KBM-7 (cell line): ENCODE data around the gene ENAH.
"Not testable (repeated sequence)": the region's sequence is repeated elsewhere in the genome, so short reads cannot be mapped to it uniquely, and the experiment has no call there.

Experiments
- DNase-seq: peaks from one replicate; pipeline ENCODE4 v3.0.0-alpha.2; 2015
- in situ Hi-C: fragments of 300-500 bp; cut with MboI; formaldehyde crosslinking; loops from 2 replicates; pipeline ENCODE4 v1.14.3; 2020; ENCODE audit warnings: low sequenced_read_pairs, low pct_unique_long_range_greater_than_20kb, mixed read lengths

ENAH gene

DNA sequence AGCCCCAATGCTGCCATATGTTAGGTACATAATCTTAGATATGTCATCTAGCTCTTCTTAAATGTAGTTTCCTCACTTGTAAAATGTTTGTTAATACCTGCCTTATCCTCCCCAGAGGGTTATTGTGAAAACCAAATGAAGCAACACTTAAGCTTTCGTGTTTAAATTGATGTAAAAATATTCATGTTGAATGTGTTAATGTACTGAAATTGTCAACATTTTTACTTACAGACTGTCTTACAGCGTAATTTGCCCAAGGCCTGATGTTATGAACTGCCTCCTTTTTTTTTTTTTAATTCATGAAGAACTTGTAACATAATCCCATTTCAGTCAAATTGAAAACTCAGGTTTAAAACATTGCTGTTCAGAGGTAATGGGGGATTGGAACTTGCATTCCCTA is 25.6 kb upstream of the ENAH start:
- in situ Hi-C loops, result no loop called here
- no peak for DNase-seq

DNA sequence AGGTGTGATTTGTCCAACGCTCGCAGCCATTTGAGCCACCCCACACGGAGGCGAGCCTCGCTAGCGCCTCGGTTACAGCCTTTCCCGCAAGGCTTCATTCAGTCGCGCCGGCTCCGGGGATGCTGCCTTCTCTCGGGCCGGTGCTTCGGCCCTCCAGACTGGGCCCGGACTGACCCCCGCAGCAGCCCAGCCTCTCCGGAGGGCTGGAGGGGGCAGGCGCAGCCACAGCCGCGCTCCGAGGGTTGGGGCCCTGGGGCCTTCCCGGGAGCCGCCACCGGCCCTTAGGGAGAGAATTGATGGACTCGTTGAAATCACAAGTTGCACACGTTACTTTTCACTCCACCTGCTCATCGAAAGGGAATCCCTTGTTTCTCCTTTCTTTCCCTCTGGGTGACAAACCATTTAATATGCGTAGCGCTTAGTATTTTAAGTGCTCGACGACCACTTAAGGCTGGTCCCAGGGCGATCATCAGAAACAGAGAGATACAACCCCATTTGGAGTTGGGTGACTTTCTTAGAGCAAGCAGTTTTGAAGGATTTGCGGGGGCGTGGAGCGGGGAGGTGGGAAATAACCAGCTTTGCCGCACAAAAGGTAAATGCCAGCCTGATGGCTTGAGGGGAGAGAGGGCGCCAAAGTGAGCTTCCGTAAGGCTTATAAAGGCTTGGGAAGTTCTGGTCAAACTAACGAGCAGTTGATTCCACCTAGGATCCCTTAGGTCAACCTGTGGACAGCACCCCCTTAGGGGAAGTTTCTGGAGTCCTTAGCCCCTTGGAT is 24.6 kb upstream of the ENAH start:
- no peak for DNase-seq
- in situ Hi-C loops, result no loop called here

DNA sequence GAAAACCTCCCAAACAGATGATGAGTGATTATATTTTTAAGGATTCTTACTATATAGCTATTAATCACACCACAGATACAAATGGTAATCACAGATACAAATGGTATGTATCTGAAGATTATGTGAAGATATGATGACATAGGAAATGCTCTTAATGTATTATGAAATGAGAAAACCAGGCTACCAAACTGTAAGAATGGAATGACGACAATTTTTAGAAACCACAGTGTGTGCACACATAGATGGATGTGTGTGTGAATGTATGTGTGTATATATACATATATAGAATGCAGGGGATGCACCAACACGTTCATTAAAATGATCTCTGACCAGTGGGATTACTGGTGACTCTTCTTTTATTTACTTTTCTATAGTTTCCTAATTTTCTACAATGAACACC is 21.5 kb upstream of the ENAH start:
- DNase-seq, result no peak
- in situ Hi-C loops, result no loop called here

DNA sequence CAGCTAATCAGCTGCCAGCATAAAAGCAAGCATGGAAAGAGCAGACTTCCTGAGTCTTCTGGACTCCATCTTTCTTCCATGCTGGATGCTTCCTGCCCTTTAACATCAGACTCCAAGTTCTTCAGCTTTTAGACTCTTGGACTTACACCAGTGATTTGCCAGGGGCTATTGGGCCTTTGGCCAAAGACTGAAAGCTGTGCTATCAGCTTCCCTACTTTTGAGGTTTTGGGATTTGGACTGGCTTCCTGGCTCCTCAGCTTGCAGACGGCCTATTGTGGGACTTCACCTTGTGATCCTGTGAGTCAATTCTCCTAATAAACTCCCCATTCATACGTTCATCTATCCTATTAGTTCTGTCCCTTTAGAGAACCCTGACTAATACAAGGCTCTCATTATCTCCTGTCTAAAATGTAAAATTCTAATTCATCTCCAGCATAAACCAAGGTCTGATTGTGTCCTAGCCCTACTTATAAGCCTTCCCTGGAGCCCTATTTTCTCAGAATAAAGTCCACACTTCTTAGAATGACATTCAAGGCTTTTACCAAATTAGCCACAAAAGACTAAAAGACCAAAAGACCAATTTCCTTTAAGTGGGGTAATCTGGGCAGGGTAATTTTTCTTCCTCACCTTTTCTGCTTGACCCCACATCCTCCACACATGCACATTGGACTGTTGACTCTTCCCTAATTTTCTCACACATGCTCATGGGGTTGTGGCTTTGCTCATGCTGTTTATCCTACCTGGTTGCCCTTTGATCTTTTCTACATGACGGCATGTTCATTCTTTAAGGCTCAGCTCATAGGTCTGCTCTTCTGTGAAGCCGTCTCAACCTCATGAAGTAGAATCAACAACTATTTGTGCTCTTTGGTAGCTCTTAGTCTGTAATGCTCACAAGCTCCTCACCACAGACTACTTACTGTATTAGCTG is 18.1 kb upstream of the ENAH start:
- no peak for DNase-seq
- in situ Hi-C loops, result no loop called here

DNA sequence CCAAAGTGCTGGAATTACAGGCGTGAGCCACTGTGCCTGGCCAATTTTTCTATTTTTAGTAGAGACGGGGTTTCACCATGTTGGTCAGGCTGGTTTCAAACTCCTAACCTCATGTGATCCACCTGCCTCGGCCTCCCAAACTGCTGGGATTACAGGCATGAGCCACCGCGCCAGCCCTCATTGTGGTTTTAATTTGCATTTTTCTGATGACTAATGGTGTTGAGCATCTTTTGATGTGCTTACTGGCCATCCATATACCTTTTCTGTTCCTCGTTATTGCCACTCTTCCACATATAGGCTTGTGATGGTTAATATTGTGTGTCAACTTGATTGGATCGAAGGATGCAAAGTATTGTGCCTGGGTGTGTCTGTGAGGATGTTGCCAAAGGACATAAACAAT is 17.4 kb upstream of the ENAH start:
- no peak for DNase-seq
- in situ Hi-C loops, result no loop called here

DNA sequence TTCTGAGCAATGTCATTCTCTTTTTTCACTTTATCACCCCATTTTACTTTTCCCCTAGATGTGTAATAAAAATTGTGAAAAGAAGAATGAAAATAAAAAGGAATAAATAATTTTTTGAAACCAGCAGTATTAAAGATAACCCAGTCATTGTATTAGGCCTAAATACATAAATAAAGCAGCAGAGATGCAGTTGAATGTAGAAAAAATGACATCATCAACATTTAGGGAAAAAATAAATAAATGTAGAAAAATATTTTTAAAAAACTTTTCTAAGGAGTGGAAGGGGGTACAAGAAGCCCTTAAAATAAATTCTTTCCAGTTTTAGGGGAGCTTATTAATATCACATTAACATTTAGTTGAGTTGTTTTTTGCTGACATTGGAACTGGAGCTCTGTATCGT is 15.3 kb upstream of the ENAH start:
- in situ Hi-C loops, result no loop called here
- no peak for DNase-seq

DNA sequence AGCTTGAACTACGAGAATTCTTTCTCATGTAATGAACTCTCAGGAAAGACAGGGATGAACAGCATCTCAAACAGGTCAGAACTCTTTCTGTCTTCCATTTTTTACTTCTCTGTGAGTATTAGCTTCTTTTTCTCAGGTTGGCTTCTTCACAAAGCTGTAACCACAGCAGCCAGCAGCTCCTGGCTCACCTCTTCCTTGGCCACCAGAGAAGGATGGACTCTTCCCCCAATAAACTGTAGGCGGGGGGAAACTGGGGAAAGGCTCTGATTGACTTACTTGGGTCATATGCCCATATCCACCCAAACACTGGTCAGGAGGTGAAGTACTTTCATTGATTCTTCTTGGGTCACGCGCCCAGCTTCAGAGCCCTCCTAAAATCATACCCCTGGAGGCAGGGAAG is 14.4 kb upstream of the ENAH start:
- in situ Hi-C loops, result no loop called here
- no peak for DNase-seq

DNA sequence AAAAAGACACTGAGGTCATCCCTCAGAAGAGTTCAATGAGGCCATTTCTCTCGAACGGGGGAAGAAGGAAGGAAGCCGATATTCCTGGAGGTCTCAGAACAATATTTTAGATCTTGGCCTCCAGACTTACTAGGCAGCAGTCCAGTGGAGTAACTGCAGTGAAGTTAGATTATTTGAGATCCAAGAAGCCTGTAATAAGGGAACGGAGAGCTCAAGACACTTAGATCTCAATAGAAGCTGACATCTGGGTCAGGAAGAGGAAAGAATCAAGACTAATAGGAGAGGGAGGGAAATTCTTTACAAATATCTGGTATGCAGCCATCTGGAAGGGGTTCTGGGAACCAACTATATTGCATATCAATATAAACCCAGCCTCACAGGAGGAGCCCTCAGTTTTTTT is 13.6 kb upstream of the ENAH start:
- no peak for DNase-seq
- in situ Hi-C loops, result no loop called here

DNA sequence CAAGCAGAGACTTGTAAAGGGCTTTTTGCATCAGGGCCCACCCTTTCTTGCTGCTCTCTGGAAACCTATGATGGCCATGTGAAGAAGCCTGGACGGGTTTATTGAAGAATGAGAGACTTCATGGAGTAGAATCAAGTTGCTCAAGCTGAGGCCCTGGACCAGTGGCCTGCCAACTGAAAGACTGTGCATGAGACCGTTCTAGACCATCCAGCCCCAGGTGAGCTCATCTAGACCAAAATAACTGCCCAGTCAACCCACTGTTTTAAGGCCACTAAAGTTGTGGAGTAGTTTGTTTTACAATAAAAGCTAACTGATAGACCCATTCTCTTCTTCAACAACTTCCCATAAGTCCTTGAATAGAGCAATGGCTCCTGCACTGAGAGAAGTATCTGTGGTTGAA is 11.8 kb upstream of the ENAH start:
- no peak for DNase-seq
- in situ Hi-C loops, result no loop called here

DNA sequence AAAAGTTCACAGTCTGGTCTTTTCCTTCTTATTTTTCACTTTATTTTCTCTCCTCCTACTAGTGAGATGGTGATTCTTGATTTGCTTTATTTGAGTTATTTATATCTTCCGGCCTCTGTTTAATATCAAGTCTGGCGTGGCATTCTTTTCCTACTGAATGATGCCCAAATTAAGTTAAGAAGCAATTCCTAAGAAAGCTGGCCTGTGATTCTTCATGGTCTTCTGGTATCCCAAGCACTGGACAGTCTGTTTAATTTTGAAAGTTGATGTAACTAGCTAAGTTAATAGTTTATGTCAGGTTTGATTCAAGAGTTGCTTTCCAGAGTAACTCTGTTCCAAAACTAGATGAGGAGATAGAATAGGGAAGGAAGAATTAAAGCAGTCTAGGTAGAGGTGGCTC is 9.2 kb upstream of the ENAH start:
- no peak for DNase-seq
- in situ Hi-C loops, result no loop called here

DNA sequence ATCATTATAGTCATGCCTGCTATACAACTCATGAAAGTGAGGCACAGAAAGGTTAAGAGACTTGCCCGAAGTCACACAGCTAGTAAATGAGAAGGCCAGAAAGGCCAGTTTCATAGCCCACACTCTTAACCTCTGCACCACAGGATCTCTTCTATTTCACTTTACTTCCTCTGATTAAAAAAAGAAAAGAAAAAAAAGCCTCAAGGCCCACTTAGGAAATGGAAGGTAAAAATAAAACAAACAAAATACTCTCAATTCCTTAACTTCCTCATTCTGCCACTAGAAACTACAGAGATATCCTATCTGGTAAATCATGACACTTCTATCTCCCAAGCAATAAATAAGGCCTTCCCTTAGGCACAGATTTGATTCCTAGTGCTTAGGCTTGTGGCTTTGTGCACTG is 7.6 kb upstream of the ENAH start:
- peak; percentile 74 for DNase-seq
- in situ Hi-C loops, result no loop called here

DNA sequence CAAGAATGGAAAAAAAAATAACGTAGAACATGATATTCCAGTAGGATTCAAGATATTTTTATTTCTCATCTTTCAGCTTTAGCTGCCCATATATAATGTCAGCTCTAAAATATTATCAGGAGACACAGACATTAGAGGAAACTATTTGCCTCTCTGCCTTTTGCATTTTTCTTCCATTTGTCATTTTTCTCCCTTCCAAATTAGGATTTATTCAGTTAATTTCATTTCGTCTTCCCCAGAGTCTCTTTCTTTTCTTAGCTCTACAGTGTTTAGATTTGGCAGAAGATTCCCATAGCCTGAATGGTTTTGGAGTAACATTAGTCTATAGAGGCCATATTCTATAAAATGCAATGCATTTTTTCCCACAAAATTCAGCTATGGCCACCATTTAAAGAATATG is 5.1 kb upstream of the ENAH start:
- DNase-seq, result no peak
- in situ Hi-C loops, result no loop called here

DNA sequence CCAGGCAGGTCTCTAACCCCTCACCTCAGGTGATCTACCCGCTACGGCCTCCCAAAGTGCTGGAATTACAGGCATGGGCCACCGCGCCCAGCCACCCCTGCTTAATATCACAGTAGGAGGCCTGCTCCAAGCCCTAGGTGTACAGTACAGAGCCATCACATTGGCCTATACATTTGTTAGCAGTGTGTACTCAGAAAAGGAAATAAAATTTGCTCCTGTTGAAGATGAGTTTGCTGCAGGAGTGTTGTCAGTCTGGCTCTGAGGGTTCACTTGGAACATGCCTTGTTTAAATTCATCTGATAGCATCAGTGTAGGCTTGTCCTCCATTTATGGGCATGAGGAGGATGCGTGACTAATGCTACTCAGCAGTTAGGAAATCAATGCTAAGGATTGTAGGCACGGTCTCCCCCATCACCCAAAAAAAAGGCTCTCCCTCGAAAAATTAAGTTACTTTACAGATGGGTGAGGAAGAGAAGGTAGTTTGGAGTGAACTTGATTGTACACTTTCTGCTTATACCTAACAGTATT is 4.6 kb upstream of the ENAH start:
- DNase-seq, result no peak
- in situ Hi-C loops, result no loop called here

DNA sequence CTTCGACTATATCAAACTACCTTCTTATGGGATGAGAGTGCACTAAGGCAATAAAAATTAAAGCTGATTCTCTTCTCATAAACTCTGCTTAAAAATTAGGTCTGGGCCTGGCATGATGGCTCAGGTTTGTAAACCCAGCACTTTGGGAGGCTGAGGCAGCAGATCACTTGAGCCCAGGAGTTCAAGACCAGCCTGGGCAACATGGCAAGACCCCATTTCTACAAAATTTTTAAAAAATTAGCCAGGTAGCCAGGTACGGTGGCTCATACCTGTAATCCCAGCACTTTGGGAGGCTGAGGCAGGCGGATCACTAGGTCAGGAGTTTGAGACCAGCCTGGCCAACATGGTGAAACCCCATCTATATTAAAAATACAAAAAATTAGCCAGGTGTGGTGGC is 3.3 kb upstream of the ENAH start:
- in situ Hi-C loops, DNase-seq: not testable (repeated sequence)

DNA sequence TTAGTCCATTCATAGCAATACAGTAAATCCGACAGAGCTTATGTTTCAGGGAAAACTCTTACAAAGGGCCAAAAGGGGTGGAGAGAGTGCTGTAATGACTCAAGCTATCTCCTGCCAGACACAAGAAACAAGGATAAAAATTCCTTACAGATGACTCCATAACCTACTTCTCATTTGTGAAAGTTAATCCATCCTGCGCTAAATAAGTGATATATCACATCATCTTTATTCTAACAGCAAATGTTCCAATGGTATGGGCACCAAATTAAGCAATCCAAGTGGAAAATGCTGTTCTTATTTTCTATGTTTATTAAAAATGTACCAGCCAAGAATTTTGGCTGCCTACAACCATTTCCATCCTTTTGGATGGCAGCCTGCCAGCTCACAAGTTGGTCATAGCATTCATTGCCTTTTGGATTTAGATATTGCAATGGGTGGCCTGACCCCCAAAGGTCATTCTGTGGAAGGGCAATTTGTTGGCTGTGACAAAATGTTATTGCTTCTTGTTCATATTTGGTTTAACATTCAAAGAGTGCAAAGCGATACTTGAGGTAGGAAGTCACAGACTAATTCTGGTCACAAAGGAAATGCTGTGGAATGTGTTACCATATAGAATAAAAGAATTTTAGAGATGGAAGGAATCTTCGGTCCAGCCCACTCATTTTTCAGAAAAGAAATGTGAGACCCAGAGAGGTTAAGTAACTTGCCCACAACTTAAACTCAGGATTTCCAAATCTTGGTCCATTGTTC is 2.8 kb upstream of the ENAH start:
- peak; percentile 21 for DNase-seq
- in situ Hi-C loops, result no loop called here

DNA sequence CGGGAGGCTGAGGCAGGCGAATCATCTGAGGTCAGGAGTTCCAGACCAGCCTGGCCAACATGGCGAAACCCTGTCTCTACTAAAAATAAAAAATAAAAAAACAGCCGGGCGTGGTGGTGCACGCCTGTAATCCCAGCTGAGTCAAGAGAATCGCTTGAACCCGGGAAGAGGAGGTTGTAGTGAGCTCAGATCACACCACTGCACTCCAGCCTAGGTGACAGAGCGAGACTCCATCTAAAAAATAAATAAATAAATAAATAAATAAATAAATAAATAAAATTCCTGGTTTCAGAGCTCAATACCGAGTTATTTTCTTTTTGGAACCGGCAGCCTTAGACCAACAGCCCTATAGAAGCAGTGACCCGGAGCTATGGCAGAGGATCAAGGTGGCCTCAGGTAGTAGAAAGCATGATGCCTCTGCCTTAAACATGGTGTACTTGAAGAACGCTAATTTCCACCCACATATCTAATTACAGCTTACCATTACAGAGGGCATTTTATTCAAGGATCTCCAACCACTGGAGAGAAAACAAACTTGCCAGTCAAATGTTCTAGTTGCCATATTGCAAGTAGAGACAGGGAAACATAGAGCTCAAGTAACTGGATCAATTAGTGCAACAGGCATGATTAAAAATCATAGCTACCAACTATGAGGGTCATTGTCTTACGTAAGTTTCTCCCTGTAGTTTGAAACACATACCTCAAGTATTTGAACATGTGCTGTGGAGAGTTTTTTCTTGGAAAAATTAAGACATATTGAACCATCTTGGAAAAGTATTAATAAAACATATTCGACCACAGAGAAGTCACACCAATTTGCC is 2.0 kb upstream of the ENAH start:
- in situ Hi-C loops, result no loop called here

DNA sequence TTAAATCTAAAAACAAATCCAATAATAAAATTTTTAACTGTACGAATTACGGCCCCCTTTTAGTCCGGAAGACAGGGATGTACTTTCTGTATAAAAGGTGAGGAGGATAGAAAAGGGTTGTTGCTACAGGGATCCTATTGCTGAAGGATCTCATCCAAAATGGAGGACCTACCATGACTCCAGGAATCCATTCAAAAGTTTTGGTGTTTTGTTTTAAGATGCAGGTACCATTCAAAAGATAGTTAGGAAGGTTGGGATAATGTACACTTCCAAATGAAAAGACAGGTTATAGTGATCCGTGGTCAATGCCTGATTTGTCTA is 1.3 kb upstream of the ENAH start:
- DNase-seq, result no peak
- in situ Hi-C loops, result no loop called here

More for the DNA sequence above, 2.0 kb upstream of the ENAH start:
- no peak for DNase-seq

DNA sequence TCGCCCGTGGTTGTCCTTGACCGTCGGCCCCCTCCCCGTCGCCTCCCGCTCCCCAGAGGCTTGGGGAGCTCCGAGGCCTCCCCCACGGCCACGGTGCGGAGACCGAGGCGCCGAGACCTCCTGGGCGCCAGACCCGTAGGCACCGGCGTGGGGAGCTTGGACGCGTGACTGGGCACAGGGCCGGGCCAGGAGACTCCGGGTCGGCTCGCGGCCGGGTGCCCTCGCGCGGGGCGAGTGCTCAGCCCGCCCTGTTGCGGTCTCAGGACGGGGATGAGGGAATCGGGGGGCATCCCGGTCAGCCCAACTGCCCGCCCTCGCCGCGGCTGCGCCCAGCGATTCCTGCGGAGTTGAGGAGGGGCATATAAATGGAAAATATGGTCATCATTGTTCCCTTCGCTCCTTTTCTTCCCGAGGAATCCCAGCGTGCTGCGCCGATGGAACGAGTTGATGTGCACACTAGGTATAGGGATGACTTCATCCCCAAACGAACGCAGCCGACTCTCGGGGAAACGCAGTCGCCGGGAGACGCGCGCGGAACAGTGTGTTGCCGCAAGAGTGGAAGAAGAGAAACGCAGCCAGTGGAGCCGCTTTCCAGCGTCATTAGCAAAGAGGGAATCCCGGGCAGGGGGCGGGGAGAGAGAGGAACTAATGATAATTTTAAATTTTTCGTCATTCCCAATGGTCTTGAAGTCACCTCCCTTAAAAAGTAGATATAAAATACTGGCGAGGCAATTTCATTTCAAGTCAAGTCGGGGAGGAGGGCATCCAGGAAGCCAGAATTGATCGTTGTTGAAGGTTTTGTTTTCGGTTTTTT is 747 bp upstream of the ENAH start:
- DNase-seq, result peak; percentile 40
- in situ Hi-C loops, result no loop called here
